ENCODE data around the gene PLA2G6.

PLA2G6 gene

DNA sequence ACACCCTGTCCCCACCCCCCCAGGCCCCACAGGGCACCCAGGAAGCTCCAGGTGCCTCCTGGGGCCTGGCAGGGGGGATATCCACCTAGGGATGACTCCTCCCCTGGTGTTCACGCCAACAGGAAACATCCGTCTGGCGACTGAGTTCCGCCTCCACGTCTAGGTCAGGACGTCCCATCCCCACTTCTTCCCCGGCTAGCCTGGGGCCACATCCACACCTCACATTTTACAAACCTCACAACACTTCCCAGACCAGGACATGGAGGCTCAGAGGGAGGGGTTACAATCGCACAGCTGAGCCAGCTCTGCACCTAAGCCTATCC lies 41.1 kb upstream of the PLA2G6 start:
- peaks cover 24% of the 10 kb centered on the region for H3K4me1 ChIP-seq (ENCODE audit: low read depth, poor library complexity, severe bottlenecking)
- no peak overlapping the region for H3K4me2 ChIP-seq
- H2AFZ ChIP-seq (ENCODE audit: low read depth), result no peak overlapping the region
- H3K79me2 ChIP-seq (ENCODE audit: insufficient read depth, low read depth), result no peaks in the 10 kb centered on the region
- no peak overlapping the region for H3K27ac ChIP-seq
- H3K36me3 ChIP-seq (ENCODE audit: insufficient read depth), result no peaks in the 10 kb centered on the region
- no peaks in the 10 kb centered on the region for H3K27me3 ChIP-seq (ENCODE audit: insufficient read depth, low read depth)
- no peaks in the 10 kb centered on the region for H4K20me1 ChIP-seq (ENCODE audit: insufficient read depth)
- TF ChIP-seq CTCF (conservative IDR thresholded peaks at IDR 0.05; ENCODE audit: low read depth, low read length), result no peak
- H3K4me3 ChIP-seq (IDR thresholded peaks at IDR 0.05; ENCODE audit: insufficient read depth, low read depth, low read length), result no peak overlapping the region
- no peak overlapping the region for H3K9ac ChIP-seq

DNA sequence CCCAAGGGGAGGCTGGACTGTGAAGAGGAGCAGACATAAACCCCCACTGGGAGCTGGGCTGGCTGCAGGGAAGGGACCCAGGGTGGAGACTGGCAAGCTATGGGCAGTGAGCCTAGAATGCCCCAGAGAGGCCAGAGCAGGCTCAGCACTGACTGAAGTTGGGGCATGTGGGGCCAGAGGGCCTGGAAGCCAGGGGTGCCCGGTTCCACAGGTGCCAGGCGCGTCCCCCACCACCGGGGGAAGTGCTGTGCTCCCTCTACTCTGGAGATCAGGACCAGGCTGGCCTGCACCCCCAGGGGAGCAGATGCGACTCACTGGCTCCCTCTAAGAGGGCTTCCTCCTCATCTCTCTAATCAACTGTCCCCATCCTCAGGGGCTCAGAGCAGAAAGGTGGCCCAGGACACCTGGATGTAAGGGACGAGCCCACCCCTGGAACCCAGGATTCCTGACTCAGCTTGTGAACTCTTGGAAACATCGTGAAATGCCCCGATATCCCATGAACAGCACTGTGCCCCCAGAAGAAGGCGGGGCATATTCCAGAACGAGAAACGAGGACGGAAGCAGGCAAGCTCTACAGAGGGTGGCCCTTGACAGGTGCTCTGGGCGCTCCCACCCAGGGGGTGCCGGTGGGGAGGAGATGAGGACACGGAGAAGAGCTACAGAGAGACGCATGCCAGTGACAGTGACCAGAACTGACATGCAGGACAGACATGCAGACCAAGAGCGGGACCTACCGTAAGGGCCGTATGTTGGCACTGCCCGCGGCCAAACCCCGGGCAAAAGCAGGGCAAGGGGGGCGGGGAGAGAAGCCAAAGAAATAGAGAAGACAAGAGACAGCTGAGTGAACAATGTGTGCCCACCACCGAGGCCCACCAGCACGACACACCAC lies 40.5 kb upstream of the PLA2G6 start:
- Histone ChIP-seq H3K4me2 (no peak overlapping the region), H3K9ac (no peak overlapping the region), H3K27me3 (ENCODE audit: insufficient read depth, low read depth) (no peaks in the 10 kb centered on the region), H3K79me2 (ENCODE audit: insufficient read depth, low read depth) (no peaks in the 10 kb centered on the region), H3K27ac (no peak overlapping the region), H3K4me3 (IDR thresholded peaks at IDR 0.05; ENCODE audit: insufficient read depth, low read depth, low read length) (no peak overlapping the region), H3K4me1 (ENCODE audit: low read depth, poor library complexity, severe bottlenecking) (peaks cover 30% of the 10 kb centered on the region), H2AFZ (ENCODE audit: low read depth) (no peak overlapping the region), H4K20me1 (ENCODE audit: insufficient read depth) (no peaks in the 10 kb centered on the region), H3K36me3 (ENCODE audit: insufficient read depth) (no peaks in the 10 kb centered on the region)
- TF ChIP-seq CTCF (conservative IDR thresholded peaks at IDR 0.05; ENCODE audit: low read depth, low read length), result no peak

DNA sequence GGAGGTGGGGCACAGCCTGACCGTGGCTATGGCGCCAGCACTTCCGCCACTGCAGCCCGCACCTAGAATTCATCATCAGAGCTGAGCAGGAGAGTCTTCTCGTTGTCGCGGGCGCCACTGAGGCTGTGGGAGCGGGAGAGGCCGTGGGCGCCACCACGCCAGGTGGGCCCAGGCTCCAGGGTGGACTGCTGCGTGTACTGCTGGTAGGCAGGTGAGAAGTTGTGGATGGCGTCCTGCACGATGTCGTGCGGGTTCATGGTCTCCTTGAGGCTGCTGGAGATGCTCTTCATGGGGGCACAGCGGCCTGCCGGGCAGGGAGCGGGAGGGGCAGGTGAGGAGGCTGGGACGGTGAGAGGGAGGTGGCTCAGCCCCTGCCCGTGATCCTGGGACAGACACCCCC lies 39.8 kb upstream of the PLA2G6 start:
- no peaks in the 10 kb centered on the region for H3K79me2 ChIP-seq (ENCODE audit: insufficient read depth, low read depth)
- peaks cover 37% of the 10 kb centered on the region for H3K4me1 ChIP-seq (ENCODE audit: low read depth, poor library complexity, severe bottlenecking)
- H3K4me3 ChIP-seq (IDR thresholded peaks at IDR 0.05; ENCODE audit: insufficient read depth, low read depth, low read length), result no peak overlapping the region
- H3K9ac ChIP-seq, result no peak overlapping the region
- H3K27ac ChIP-seq, result no peak overlapping the region
- no peak overlapping the region for H2AFZ ChIP-seq (ENCODE audit: low read depth)
- no peak overlapping the region for H3K4me2 ChIP-seq
- H4K20me1 ChIP-seq (ENCODE audit: insufficient read depth), result no peaks in the 10 kb centered on the region
- no peaks in the 10 kb centered on the region for H3K36me3 ChIP-seq (ENCODE audit: insufficient read depth)
- TF ChIP-seq CTCF (conservative IDR thresholded peaks at IDR 0.05; ENCODE audit: low read depth, low read length), result no peak
- no peaks in the 10 kb centered on the region for H3K27me3 ChIP-seq (ENCODE audit: insufficient read depth, low read depth)

DNA sequence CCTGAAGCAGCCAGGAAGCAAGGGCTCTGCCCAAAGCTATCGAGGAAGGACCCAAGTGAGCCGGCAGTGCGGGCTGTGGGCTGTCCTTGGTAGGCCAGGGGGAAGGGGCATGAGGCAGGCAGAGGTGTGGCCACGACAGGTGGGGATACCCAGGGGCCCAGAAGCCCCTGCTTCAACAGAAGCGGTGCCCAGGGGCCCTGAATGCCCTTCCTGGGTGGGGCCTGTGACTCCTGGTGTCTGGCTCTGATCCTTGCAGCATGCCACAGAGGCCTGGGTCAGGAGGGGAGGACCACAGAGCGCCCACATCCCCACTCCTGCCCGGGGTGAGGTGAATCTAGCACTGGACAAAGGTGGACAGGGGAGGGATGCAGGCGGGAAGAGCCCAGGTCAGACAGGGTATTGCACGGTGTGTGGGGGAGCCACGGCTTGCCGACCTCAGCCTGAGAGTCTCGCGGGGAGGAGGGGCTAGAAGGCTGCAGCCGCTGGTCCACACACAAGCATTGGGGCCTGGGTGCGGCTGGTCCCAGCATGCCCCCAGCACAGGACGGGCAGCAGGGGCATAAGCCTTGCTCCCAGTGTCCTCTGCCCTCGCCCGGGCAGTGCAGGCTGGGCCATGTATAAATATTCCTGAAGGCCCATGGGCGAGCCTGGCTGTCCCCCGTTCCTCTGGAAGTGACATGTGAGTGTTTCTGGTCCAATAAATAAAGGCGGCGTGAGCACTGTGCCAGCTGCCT lies 39.2 kb upstream of the PLA2G6 start:
- no peak overlapping the region for H3K9ac ChIP-seq
- no peak for TF ChIP-seq CTCF (conservative IDR thresholded peaks at IDR 0.05; ENCODE audit: low read depth, low read length)
- no peak overlapping the region for H2AFZ ChIP-seq (ENCODE audit: low read depth)
- peaks cover 43% of the 10 kb centered on the region for H3K4me1 ChIP-seq (ENCODE audit: low read depth, poor library complexity, severe bottlenecking)
- no peak overlapping the region for H3K27ac ChIP-seq
- no peak overlapping the region for H3K4me3 ChIP-seq (IDR thresholded peaks at IDR 0.05; ENCODE audit: insufficient read depth, low read depth, low read length)
- no peaks in the 10 kb centered on the region for H3K36me3 ChIP-seq (ENCODE audit: insufficient read depth)
- H3K4me2 ChIP-seq, result no peak overlapping the region
- no peaks in the 10 kb centered on the region for H3K79me2 ChIP-seq (ENCODE audit: insufficient read depth, low read depth)
- no peaks in the 10 kb centered on the region for H4K20me1 ChIP-seq (ENCODE audit: insufficient read depth)
- H3K27me3 ChIP-seq (ENCODE audit: insufficient read depth, low read depth), result no peaks in the 10 kb centered on the region
